HepG2 (cell line): ENCODE data around the gene APEX1. TPM values are rescaled to one million over a fixed set of nuclear protein-coding genes. Genes with fewer than 3 reads are reported as not detected.

Experiments used
- FOXJ3 ChIP-seq: sonication (generic); formaldehyde crosslinking; IDR thresholded peaks from 2 replicates; pipeline ENCODE4 v1.4.0; 2020; ENCODE audit warnings: missing genetic modification reagents, mild to moderate bottlenecking, borderline replicate concordance
- JUN ChIP-seq: sonication (generic); formaldehyde crosslinking; IDR thresholded peaks from 2 replicates; pipeline ENCODE4 v1.4.0; 2020; ENCODE audit warnings: mild to moderate bottlenecking, missing genetic modification reagents
- KDM3A ChIP-seq: IDR thresholded peaks from 2 replicates; pipeline ENCODE4 v1.6.1; 2018; ENCODE audit warnings: low read depth, missing compliant biosample characterization
- NFATC3 ChIP-seq: sonication (generic); formaldehyde crosslinking; IDR thresholded peaks from 2 replicates; pipeline ENCODE4 v1.5.1; 2020; ENCODE audit warnings: mild to moderate bottlenecking, missing genetic modification reagents
- TAF15 ChIP-seq: fragments of 200-400 bp; formaldehyde crosslinking; IDR thresholded peaks from one replicate; pipeline ENCODE4 v1.6.1; 2018; ENCODE audit warnings: mild to moderate bottlenecking, low read depth, low read length; ENCODE audit not compliant: poor library complexity, severe bottlenecking
- ZFP82 ChIP-seq: sonication (generic); formaldehyde crosslinking; IDR thresholded peaks from 2 replicates; pipeline ENCODE4 v1.5.1; 2020; ENCODE audit warnings: mild to moderate bottlenecking, missing genetic modification reagents, borderline replicate concordance
- ZFX ChIP-seq: sonication (generic); formaldehyde crosslinking; IDR thresholded peaks from 2 replicates; pipeline ENCODE4 v1.4.0; 2020; ENCODE audit warnings: mild to moderate bottlenecking, low read depth, missing genetic modification reagents, moderate library complexity
- ZNF260 ChIP-seq: sonication (generic); formaldehyde crosslinking; IDR thresholded peaks from 2 replicates; pipeline ENCODE4 v1.4.0; 2020; ENCODE audit warnings: missing genetic modification reagents, low read depth, mild to moderate bottlenecking, borderline replicate concordance
- ZNF530 ChIP-seq: sonication (generic); formaldehyde crosslinking; IDR thresholded peaks from 2 replicates; pipeline ENCODE4 v1.5.0; 2020; ENCODE audit warnings: low read depth, mild to moderate bottlenecking, missing genetic modification reagents
- ZNF619 ChIP-seq: sonication (generic); formaldehyde crosslinking; IDR thresholded peaks from 2 replicates; pipeline ENCODE4 v1.4.0; 2020; ENCODE audit warnings: mild to moderate bottlenecking, missing genetic modification reagents
- ZNF672 ChIP-seq: sonication (generic); formaldehyde crosslinking; IDR thresholded peaks from 2 replicates; pipeline ENCODE4 v1.8.1; 2022; ENCODE audit warnings: missing genetic modification reagents
- ZNF674 ChIP-seq: sonication (generic); formaldehyde crosslinking; IDR thresholded peaks from 2 replicates; pipeline ENCODE4 v1.5.0; 2020; ENCODE audit warnings: low read depth, mild to moderate bottlenecking, missing genetic modification reagents
- polyA plus RNA-seq, 8 experiments: library from polyadenylated mRNA; depleted of rRNA in 3 of 8; stranded (reverse) in 7 of 8; unstranded in 1 of 8; fragments of >200 nt; fragmentation: Illumina TruSeq in 4 of 8; extraction: Trizol in 4 of 8; gene quantifications; 2 replicates each; pipeline versions ENCODE4 v1.2.1 to v1.2.3, GENCODE V29; 2011 to 2016; ENCODE audit warnings: low read depth in 4 of 8, missing spikeins in 1 of 8, mixed read lengths in 1 of 8; ENCODE audit not compliant: insufficient read depth in 1 of 8
- total RNA-seq, 5 experiments: library from RNA; depleted of rRNA; stranded (reverse); fragments of >200 nt; fragmentation: Illumina TruSeq; extraction: Trizol; gene quantifications; 2 replicates each; pipeline ENCODE4 v1.2.3, GENCODE V29; 2016; ENCODE audit warnings: low read depth in 1 of 5
- TF ChIP-seq, protein P1 (sequence below): sonication (generic); formaldehyde crosslinking; IDR thresholded peaks from 2 replicates; pipeline ENCODE4 v1.9.0; 2021; ENCODE audit warnings: missing genetic modification reagents, mild to moderate bottlenecking, borderline replicate concordance
- TF ChIP-seq, protein P2 (sequence below): sonication (generic); formaldehyde crosslinking; IDR thresholded peaks from 2 replicates; pipeline ENCODE4 v1.5.0; 2020; ENCODE audit warnings: missing genetic modification reagents, mild to moderate bottlenecking, borderline replicate concordance
- TF ChIP-seq, protein P3 (sequence below): IDR thresholded peaks from 2 replicates; pipeline ENCODE4 v1.6.1; 2016; ENCODE audit warnings: mild to moderate bottlenecking
- TF ChIP-seq, protein P4 (sequence below): sonication (generic); formaldehyde crosslinking; IDR thresholded peaks from 2 replicates; pipeline ENCODE4 v1.5.1; 2020; ENCODE audit warnings: missing genetic modification reagents, mild to moderate bottlenecking, borderline replicate concordance
- TF ChIP-seq, protein P5 (sequence below): sonication (generic); formaldehyde crosslinking; IDR thresholded peaks from 2 replicates; pipeline ENCODE4 v1.5.0; 2020; ENCODE audit warnings: mild to moderate bottlenecking, missing genetic modification reagents

APEX1 gene
- total and polyA plus RNA-seq, 2 of the 13 experiments (the other 11 are each of a cell fraction or from before 2014, with no cell fraction given) = 171 to 405 TPM

DNA sequence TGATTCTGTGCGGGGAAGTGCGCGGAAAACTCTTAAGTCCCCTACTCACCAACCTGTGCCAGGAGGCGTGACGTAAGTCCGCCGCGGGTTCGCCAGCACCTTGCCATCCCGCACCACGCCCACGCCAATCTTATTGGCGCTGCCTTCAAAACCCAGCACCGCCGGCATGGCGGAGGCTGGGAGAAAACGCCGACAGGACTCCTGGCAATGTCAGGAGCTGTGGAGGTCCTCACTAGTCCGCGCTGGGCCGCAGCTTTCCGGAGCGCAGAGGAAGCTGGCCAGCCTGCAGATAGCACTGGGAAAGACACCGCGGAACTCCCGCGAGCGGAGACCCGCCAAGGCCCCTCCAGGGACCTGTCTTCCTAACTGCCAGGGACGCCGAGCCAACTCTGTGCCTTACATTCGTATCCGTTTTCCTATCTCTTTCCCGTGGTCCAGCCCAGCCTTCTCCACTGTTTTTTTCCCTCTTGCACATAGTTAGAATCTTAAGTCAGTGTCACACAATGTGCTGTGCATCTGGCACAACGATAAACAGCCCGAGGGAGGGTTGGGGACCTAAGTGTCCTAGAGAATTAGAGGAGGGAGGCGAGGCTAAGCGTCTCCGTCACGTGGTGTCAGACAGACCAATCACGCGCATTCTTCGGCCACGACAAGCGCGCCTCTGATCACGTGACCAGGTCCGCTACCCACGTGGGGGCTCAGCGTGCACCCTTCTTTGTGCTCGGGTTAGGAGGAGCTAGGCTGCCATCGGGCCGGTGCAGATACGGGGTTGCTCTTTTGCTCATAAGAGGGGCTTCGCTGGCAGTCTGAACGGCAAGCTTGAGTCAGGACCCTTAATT lies at the start of gene APEX1, which contains the start of gene OSGEP (continued):
- TF ChIP-seq, protein P1, sequence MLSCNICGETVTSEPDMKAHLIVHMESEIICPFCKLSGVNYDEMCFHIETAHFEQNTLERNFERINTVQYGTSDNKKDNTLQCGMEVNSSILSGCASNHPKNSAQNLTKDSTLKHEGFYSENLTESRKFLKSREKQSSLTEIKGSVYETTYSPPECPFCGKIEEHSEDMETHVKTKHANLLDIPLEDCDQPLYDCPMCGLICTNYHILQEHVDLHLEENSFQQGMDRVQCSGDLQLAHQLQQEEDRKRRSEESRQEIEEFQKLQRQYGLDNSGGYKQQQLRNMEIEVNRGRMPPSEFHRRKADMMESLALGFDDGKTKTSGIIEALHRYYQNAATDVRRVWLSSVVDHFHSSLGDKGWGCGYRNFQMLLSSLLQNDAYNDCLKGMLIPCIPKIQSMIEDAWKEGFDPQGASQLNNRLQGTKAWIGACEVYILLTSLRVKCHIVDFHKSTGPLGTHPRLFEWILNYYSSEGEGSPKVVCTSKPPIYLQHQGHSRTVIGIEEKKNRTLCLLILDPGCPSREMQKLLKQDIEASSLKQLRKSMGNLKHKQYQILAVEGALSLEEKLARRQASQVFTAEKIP = no peak
- TF ChIP-seq ZNF260 (CRISPR knock-in tag) = no peak
- TF ChIP-seq, protein P2, sequence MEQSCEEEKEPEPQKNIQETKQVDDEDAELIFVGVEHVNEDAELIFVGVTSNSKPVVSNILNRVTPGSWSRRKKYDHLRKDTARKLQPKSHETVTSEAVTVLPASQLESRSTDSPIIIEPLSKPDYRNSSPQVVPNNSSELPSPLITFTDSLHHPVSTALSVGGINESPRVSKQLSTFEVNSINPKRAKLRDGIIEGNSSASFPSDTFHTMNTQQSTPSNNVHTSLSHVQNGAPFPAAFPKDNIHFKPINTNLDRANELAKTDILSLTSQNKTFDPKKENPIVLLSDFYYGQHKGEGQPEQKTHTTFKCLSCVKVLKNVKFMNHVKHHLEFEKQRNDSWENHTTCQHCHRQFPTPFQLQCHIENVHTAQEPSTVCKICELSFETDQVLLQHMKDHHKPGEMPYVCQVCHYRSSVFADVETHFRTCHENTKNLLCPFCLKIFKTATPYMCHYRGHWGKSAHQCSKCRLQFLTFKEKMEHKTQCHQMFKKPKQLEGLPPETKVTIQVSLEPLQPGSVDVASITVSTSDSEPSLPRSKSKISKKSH (CRISPR knock-in tag) = peak; percentile 19; the same call in 1 of the 2 replicates
- TF ChIP-seq ZFX (CRISPR knock-in tag) = peak; percentile 95
- TF ChIP-seq, protein P3, sequence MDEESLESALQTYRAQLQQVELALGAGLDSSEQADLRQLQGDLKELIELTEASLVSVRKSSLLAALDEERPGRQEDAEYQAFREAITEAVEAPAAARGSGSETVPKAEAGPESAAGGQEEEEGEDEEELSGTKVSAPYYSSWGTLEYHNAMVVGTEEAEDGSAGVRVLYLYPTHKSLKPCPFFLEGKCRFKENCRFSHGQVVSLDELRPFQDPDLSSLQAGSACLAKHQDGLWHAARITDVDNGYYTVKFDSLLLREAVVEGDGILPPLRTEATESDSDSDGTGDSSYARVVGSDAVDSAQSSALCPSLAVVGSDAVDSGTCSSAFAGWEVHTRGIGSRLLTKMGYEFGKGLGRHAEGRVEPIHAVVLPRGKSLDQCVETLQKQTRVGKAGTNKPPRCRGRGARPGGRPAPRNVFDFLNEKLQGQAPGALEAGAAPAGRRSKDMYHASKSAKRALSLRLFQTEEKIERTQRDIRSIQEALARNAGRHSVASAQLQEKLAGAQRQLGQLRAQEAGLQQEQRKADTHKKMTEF (CRISPR knock-in tag) = peak; percentile 97
- peak; percentile 45 for TF ChIP-seq TAF15
- TF ChIP-seq ZNF619 = no peak; the same call in none of the 2 replicates
- no peak for TF ChIP-seq ZNF674
- TF ChIP-seq ZNF672 (CRISPR knock-in tag) = no peak
- TF ChIP-seq NFATC3 (CRISPR knock-in tag) = 0 out of 2 replicates have a peak, but pooled peaks have one; percentile 28
- TF ChIP-seq ZFP82 (CRISPR knock-in tag) = peak; percentile 27
- TF ChIP-seq ZNF530 (CRISPR knock-in tag) = no peak
- TF ChIP-seq, protein P4, sequence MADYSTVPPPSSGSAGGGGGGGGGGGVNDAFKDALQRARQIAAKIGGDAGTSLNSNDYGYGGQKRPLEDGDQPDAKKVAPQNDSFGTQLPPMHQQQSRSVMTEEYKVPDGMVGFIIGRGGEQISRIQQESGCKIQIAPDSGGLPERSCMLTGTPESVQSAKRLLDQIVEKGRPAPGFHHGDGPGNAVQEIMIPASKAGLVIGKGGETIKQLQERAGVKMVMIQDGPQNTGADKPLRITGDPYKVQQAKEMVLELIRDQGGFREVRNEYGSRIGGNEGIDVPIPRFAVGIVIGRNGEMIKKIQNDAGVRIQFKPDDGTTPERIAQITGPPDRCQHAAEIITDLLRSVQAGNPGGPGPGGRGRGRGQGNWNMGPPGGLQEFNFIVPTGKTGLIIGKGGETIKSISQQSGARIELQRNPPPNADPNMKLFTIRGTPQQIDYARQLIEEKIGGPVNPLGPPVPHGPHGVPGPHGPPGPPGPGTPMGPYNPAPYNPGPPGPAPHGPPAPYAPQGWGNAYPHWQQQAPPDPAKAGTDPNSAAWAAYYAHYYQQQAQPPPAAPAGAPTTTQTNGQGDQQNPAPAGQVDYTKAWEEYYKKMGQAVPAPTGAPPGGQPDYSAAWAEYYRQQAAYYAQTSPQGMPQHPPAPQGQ (CRISPR knock-in tag) = no peak
- TF ChIP-seq, protein P5, sequence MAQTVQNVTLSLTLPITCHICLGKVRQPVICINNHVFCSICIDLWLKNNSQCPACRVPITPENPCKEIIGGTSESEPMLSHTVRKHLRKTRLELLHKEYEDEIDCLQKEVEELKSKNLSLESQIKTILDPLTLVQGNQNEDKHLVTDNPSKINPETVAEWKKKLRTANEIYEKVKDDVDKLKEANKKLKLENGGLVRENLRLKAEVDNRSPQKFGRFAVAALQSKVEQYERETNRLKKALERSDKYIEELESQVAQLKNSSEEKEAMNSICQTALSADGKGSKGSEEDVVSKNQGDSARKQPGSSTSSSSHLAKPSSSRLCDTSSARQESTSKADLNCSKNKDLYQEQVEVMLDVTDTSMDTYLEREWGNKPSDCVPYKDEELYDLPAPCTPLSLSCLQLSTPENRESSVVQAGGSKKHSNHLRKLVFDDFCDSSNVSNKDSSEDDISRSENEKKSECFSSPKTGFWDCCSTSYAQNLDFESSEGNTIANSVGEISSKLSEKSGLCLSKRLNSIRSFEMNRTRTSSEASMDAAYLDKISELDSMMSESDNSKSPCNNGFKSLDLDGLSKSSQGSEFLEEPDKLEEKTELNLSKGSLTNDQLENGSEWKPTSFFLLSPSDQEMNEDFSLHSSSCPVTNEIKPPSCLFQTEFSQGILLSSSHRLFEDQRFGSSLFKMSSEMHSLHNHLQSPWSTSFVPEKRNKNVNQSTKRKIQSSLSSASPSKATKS (CRISPR knock-in tag) = no peak
- no peak; the same call in 1 of the 2 replicates for TF ChIP-seq JUN (CRISPR knock-in tag)
- peak; percentile 75 for TF ChIP-seq KDM3A (CRISPR knock-in tag)
- TF ChIP-seq FOXJ3 = peak; percentile 62; the same call in 1 of the 2 replicates
